SK-N-SH treated with all-trans-retinoic acid at 6 μM for 48 hours (cell line): Measurements from ENCODE around the gene STK39.

Experiments used
- ATAC-seq: fragments of 200-7000 bp; cut with Tn5 transposase; 3 replicates; pipeline ENCODE4 v1.9.1; 2020; ENCODE audit warnings: mild to moderate bottlenecking, moderate library complexity
- ARNTL ChIP-seq: fragments of 450-650 bp; formaldehyde crosslinking; IDR thresholded peaks from 2 replicates; pipeline ENCODE4 v1.5.0; 2020; ENCODE audit warnings: low read depth, mild to moderate bottlenecking, moderate library complexity, borderline replicate concordance
- BACH2 ChIP-seq: fragments of 250-450 bp; sonication (Bioruptor Pico); IDR thresholded peaks from 2 replicates; pipeline ENCODE4 v1.9.0; 2021; ENCODE audit warnings: mild to moderate bottlenecking, borderline replicate concordance
- CSDC2 ChIP-seq: fragments of 250-450 bp; sonication (Bioruptor Pico); IDR thresholded peaks from 2 replicates; pipeline ENCODE4 v1.5.0; 2020; ENCODE audit warnings: mild to moderate bottlenecking, moderate library complexity
- ESRRG ChIP-seq: fragments of 250-450 bp; sonication (Bioruptor Pico); IDR thresholded peaks from 2 replicates; pipeline ENCODE4 v1.6.1; 2021; ENCODE audit warnings: mild to moderate bottlenecking
- GLIS3 ChIP-seq: fragments of 250-450 bp; sonication (Bioruptor Pico); IDR thresholded peaks from 2 replicates; pipeline ENCODE4 v1.5.0; 2020; ENCODE audit warnings: mild to moderate bottlenecking, moderate library complexity
- ISL1 ChIP-seq: fragments of 250-450 bp; sonication (Bioruptor Pico); IDR thresholded peaks from 2 replicates; pipeline ENCODE4 v2.1.2; 2022; ENCODE audit warnings: mild to moderate bottlenecking, moderate library complexity
- OSR1 ChIP-seq: fragments of 250-450 bp; sonication (Bioruptor Pico); IDR thresholded peaks from 2 replicates; pipeline ENCODE4 v1.8.0; 2022; ENCODE audit warnings: moderate library complexity, mild to moderate bottlenecking, inconsistent platforms
- PPARA ChIP-seq: fragments of 250-450 bp; sonication (Bioruptor Pico); IDR thresholded peaks from 2 replicates; pipeline ENCODE4 v1.5.0; 2020; ENCODE audit warnings: mild to moderate bottlenecking, borderline replicate concordance
- RARB ChIP-seq: fragments of 250-450 bp; sonication (Bioruptor Pico); IDR thresholded peaks from 2 replicates; pipeline ENCODE4 v1.8.0; 2021; ENCODE audit warnings: mild to moderate bottlenecking, moderate library complexity
- SNAI2 ChIP-seq: fragments of 250-450 bp; sonication (Bioruptor Pico); IDR thresholded peaks from 2 replicates; pipeline ENCODE4 v1.5.0; 2020; ENCODE audit warnings: mild to moderate bottlenecking, moderate library complexity
- TCF4 ChIP-seq: fragments of 250-450 bp; sonication (Bioruptor Pico); IDR thresholded peaks from 2 replicates; pipeline ENCODE4 v1.8.0; 2021; ENCODE audit warnings: mild to moderate bottlenecking, moderate library complexity, borderline replicate concordance
- TOX ChIP-seq: fragments of 250-450 bp; sonication (Bioruptor Pico); IDR thresholded peaks from 2 replicates; pipeline ENCODE4 v1.8.0; 2021; ENCODE audit warnings: mild to moderate bottlenecking, moderate library complexity, borderline replicate concordance
- ZC3H10 ChIP-seq: fragments of 250-450 bp; sonication (Bioruptor Pico); IDR thresholded peaks from 2 replicates; pipeline ENCODE4 v1.5.1; 2021; ENCODE audit warnings: mild to moderate bottlenecking, moderate library complexity
- ZFP3 ChIP-seq: fragments of 250-450 bp; sonication (Bioruptor Pico); IDR thresholded peaks from 2 replicates; pipeline ENCODE4 v1.5.0; 2020; ENCODE audit warnings: mild to moderate bottlenecking, moderate library complexity
- ZFP30 ChIP-seq: fragments of 450-650 bp; formaldehyde crosslinking; IDR thresholded peaks from 2 replicates; pipeline ENCODE4 v1.5.0; 2022; ENCODE audit warnings: mild to moderate bottlenecking, moderate library complexity
- ZNF565 ChIP-seq: fragments of 450-650 bp; formaldehyde crosslinking; conservative IDR thresholded peaks from 2 replicates; pipeline ENCODE4 v1.5.0; 2020; ENCODE audit warnings: low read depth, mild to moderate bottlenecking, moderate library complexity
- ZNF70 ChIP-seq: fragments of 450-650 bp; formaldehyde crosslinking; IDR thresholded peaks from 2 replicates; pipeline ENCODE4 v1.5.0; 2020; ENCODE audit warnings: mild to moderate bottlenecking, moderate library complexity
- ZNF8 ChIP-seq: fragments of 450-650 bp; formaldehyde crosslinking; IDR thresholded peaks from 2 replicates; pipeline ENCODE4 v1.5.0; 2020; ENCODE audit warnings: mild to moderate bottlenecking, moderate library complexity
- TF ChIP-seq, protein P1 (sequence below): fragments of 250-450 bp; sonication (Bioruptor Pico); IDR thresholded peaks from 2 replicates; pipeline ENCODE4 v1.5.1; 2020; ENCODE audit warnings: low read depth, mild to moderate bottlenecking, moderate library complexity
- TF ChIP-seq, protein P2 (sequence below): fragments of 250-450 bp; sonication (Bioruptor Pico); IDR thresholded peaks from 2 replicates; pipeline ENCODE4 v1.8.0; 2020; ENCODE audit warnings: mild to moderate bottlenecking, moderate library complexity, borderline replicate concordance
- TF ChIP-seq, protein P3 (sequence below): fragments of 250-450 bp; sonication (Bioruptor Pico); IDR thresholded peaks from 2 replicates; pipeline ENCODE4 v1.5.0; 2020; ENCODE audit warnings: mild to moderate bottlenecking, moderate library complexity

STK39 gene

DNA sequence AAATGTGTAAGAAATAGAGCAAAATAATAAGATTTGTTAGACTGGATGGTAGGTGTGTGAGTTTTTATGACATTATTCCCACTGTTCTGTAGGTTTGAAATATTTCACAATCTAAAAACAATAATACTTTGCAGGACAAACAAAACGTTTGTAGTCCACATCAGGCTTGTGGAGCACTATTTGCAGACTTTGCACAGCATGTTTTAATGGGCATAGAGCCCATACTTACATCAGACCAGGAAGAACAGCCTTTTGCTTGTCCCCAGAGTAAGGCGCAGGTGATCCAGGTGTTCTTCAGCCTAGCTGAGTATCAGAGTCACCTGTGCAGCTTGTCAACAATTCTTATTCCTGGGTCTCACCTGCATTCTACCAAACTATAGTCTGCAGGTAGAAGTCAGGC is 9.1 kb upstream of the STK39 start:
- ATAC-seq: no peak

DNA sequence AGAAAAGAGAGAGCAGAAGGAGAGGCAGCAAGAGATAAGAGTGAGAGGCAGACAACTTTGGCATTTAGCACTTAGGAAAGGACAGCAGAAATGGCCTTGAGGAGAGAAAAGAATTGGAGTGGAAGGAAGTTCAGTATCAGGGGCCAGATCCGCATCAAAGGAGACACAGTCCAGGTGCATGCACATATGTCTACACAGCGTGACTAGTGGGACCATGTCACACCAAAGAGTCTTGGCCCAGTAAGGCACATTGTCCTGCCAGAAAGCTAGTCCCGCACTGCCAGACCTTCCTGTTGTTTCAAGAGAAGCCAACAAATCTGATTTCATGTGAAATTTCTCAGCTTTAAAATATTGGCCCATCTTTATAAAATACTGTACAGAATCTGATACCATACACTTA is 8.5 kb upstream of the STK39 start:
- no peak for ATAC-seq
- no peak for TF ChIP-seq ISL1 (CRISPR knock-in tag)
- TF ChIP-seq ZNF8 (CRISPR knock-in tag): no peak
- TF ChIP-seq, protein P1, sequence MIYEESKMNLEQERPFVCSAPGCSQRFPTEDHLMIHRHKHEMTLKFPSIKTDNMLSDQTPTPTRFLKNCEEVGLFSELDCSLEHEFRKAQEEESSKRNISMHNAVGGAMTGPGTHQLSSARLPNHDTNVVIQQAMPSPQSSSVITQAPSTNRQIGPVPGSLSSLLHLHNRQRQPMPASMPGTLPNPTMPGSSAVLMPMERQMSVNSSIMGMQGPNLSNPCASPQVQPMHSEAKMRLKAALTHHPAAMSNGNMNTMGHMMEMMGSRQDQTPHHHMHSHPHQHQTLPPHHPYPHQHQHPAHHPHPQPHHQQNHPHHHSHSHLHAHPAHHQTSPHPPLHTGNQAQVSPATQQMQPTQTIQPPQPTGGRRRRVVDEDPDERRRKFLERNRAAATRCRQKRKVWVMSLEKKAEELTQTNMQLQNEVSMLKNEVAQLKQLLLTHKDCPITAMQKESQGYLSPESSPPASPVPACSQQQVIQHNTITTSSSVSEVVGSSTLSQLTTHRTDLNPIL: no peak
- no peak for TF ChIP-seq ZC3H10 (CRISPR knock-in tag)
- no peak for TF ChIP-seq PPARA (CRISPR knock-in tag)
- TF ChIP-seq, protein P2, sequence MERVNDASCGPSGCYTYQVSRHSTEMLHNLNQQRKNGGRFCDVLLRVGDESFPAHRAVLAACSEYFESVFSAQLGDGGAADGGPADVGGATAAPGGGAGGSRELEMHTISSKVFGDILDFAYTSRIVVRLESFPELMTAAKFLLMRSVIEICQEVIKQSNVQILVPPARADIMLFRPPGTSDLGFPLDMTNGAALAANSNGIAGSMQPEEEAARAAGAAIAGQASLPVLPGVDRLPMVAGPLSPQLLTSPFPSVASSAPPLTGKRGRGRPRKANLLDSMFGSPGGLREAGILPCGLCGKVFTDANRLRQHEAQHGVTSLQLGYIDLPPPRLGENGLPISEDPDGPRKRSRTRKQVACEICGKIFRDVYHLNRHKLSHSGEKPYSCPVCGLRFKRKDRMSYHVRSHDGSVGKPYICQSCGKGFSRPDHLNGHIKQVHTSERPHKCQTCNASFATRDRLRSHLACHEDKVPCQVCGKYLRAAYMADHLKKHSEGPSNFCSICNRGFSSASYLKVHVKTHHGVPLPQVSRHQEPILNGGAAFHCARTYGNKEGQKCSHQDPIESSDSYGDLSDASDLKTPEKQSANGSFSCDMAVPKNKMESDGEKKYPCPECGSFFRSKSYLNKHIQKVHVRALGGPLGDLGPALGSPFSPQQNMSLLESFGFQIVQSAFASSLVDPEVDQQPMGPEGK (CRISPR knock-in tag): no peak
- TF ChIP-seq SNAI2 (CRISPR knock-in tag): no peak
- TF ChIP-seq BACH2: no peak
- TF ChIP-seq, protein P3, sequence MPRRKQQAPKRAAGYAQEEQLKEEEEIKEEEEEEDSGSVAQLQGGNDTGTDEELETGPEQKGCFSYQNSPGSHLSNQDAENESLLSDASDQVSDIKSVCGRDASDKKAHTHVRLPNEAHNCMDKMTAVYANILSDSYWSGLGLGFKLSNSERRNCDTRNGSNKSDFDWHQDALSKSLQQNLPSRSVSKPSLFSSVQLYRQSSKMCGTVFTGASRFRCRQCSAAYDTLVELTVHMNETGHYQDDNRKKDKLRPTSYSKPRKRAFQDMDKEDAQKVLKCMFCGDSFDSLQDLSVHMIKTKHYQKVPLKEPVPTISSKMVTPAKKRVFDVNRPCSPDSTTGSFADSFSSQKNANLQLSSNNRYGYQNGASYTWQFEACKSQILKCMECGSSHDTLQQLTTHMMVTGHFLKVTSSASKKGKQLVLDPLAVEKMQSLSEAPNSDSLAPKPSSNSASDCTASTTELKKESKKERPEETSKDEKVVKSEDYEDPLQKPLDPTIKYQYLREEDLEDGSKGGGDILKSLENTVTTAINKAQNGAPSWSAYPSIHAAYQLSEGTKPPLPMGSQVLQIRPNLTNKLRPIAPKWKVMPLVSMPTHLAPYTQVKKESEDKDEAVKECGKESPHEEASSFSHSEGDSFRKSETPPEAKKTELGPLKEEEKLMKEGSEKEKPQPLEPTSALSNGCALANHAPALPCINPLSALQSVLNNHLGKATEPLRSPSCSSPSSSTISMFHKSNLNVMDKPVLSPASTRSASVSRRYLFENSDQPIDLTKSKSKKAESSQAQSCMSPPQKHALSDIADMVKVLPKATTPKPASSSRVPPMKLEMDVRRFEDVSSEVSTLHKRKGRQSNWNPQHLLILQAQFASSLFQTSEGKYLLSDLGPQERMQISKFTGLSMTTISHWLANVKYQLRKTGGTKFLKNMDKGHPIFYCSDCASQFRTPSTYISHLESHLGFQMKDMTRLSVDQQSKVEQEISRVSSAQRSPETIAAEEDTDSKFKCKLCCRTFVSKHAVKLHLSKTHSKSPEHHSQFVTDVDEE (CRISPR knock-in tag): no peak
- no peak for TF ChIP-seq CSDC2
- TF ChIP-seq ZNF70 (CRISPR knock-in tag): no peak
- TF ChIP-seq OSR1 (CRISPR knock-in tag): no peak
- TF ChIP-seq ARNTL (CRISPR knock-in tag): no peak
- no peak for TF ChIP-seq TCF4 (CRISPR knock-in tag)
- no peak for TF ChIP-seq RARB
- TF ChIP-seq, all 23 proteins: peak for 0

More for the DNA sequence above, 9.1 kb upstream of the STK39 start:
- no peak for TF ChIP-seq ARNTL (CRISPR knock-in tag)
- TF ChIP-seq ZFP3 (CRISPR knock-in tag): no peak
- no peak for TF ChIP-seq SNAI2 (CRISPR knock-in tag)
- TF ChIP-seq ZFP30 (CRISPR knock-in tag): no peak
- no peak for TF ChIP-seq TOX (CRISPR knock-in tag)
- TF ChIP-seq ISL1 (CRISPR knock-in tag): no peak
- no peak for TF ChIP-seq ZC3H10 (CRISPR knock-in tag)
- TF ChIP-seq ZNF8 (CRISPR knock-in tag): no peak
- no peak for TF ChIP-seq GLIS3
- TF ChIP-seq, protein P2 (CRISPR knock-in tag): no peak
- TF ChIP-seq OSR1 (CRISPR knock-in tag): no peak
- TF ChIP-seq CSDC2: no peak
- no peak for TF ChIP-seq ZNF565 (CRISPR knock-in tag)
- TF ChIP-seq ESRRG (CRISPR knock-in tag): no peak
- no peak for TF ChIP-seq TCF4 (CRISPR knock-in tag)
- no peak for TF ChIP-seq RARB
- TF ChIP-seq ZNF70 (CRISPR knock-in tag): no peak
- TF ChIP-seq, protein P3 (CRISPR knock-in tag): no peak
